Measurements from ENCODE around the gene ARPC1B.

ARPC1B gene

GRCh38 chr7:99392046-99392445 is 17.5 kb downstream of the ARPC1B start:
- ATAC-seq: no peak

DNA sequence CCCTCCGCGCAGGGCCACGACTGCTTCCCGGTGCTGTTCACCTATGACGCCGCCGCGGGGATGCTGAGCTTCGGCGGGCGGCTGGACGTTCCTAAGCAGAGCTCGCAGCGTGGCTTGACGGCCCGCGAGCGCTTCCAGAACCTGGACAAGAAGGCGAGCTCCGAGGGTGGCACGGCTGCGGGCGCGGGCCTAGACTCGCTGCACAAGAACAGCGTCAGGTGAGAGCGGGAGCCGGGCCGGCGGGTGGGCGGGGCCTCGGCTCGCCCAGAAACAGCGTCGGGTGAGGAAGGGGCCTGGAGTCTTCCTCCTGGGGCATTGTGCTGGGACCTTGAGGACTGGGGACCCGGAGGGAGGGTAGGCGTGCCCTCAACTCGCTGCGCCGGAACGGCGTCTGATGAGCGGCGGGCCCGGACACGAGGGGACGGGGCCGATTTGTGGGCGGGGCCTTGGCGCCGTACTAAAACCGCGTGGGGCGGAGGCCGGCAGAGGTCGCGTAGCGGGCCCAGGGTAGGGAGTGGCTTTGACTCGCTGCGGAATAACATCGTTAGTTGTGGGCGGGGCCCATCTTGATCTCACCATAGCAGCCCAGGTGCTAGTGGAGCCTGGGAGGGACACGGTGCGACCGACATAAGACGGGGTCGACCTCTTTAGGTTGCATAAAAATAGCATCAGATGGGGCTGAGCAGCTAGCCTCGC is 18.3 kb downstream of the ARPC1B start:
- peak; percentile 93 to 96 for ATAC-seq

- ATAC-seq: peak in 1 of 2 donors; percentile 2
Measured at GRCh38 chr7:99393355-99394187, 19.0 kb downstream of the ARPC1B start.

DNA sequence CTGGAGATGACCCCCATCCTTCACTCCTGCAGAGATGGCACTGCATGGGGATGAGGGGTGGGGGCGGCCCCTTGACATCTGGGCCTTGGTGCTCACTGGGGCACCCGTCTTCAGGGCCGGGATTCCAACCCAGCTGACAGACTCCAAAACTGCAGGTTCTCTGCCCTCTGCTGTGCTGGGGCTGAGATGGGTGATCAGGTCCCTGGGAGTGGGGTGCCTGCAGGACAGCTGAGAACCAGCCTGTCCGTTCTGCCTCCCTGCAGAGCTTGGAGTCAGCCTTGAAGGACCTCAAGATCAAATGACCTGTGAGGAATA is 19.6 kb downstream of the ARPC1B start:
- no peak for ATAC-seq

DNA sequence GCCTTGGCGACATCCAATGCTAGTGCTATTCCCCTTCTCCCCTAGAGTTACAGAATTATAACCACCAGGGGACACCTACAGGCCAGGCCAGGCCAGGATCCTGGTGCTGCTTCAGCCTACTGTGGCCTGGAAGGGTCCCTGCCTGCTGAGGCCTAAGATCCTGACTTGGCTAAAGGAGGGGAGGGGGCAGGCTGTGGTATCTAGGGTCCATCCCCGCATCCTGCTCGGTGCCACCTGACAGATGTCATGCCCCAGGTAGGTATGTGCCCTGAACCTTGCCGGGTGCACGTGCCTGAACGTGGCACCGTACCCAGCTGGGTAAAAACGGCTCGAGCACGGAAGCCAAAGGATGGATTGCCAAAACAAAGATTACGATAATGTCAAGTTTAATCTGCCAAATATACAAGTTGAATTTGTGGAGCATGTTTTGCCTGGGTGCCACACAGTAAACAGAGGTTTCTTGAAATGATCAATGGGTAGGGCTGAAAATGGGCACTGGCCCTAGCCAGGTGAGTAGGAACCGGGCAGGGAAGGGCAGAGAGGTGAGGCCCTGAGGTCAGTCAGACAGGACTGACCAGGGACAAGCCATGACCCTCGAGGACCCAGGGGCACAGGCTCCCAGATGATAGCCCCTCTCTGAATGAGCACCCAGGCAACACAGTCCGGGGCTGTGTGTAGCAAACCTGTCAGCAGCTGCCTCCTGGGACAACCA is 21.2 kb downstream of the ARPC1B start:
- no peak for ATAC-seq

- no peak for ATAC-seq
Measured at GRCh38 chr7:99396418-99397296, 22.1 kb downstream of the ARPC1B start.

GRCh38 chr7:99397297-99397983 is 22.9 kb downstream of the ARPC1B start:
- no peak for ATAC-seq

DNA sequence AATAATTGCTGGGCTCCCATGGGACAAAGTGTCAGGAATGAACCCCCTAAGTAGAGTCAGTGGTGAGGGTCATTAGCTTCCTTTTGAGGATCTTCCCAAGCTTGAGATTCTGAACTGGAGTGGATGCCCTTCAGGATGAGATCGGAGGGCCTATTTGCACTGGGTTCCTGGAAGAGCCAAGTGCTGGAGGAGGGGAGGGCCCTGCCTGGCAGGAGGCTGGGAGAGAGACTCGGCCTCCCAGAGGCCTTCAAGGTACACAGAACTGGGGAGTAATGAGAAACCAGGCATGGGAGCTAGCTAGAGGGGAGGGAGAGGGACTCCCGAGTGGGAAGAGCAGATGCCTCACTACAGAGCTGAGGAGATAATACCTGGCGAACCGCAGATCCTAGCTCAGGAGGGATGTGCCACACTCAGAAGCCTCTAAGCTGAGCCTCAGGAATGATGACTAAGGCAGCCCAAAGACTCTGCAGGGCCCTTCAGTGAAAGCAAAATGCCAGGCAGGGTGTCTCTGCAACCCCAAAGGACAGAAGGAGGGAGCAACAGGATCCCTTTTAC is 24.4 kb downstream of the ARPC1B start:
- peak; percentile 9 to 15 for ATAC-seq

GRCh38 chr7:99399597-99399996 is 25.1 kb downstream of the ARPC1B start:
- ATAC-seq: no peak

GRCh38 chr7:99402854-99403253 is 28.3 kb downstream of the ARPC1B start:
- ATAC-seq: no peak

DNA sequence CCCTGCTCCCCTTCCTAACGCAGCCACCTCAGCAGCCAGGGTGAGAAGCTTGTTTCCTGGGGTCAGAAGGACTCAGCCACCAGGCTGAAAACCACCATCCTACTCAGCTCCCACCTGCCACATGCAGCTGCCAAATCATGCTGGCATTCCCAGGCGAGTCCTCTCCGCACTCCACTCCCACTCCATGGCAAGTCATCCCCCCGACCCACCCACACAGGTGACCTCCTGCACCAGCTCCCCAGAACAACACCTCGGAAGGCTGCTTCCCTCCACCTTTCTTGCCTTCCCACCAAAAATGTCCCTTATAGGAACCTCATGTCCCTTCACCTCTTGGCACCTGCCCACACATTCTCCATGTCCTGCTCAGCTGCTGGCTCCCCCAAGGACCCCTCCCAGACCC is 29.2 kb downstream of the ARPC1B start:
- ATAC-seq: no peak

- no peak for ATAC-seq
Measured at GRCh38 chr7:99404235-99404976, 29.9 kb downstream of the ARPC1B start.

GRCh38 chr7:99404977-99405320 is 30.4 kb downstream of the ARPC1B start:
- ATAC-seq: no peak

- ATAC-seq: no peak
Measured at GRCh38 chr7:99406557-99406956, 32.0 kb downstream of the ARPC1B start.

DNA sequence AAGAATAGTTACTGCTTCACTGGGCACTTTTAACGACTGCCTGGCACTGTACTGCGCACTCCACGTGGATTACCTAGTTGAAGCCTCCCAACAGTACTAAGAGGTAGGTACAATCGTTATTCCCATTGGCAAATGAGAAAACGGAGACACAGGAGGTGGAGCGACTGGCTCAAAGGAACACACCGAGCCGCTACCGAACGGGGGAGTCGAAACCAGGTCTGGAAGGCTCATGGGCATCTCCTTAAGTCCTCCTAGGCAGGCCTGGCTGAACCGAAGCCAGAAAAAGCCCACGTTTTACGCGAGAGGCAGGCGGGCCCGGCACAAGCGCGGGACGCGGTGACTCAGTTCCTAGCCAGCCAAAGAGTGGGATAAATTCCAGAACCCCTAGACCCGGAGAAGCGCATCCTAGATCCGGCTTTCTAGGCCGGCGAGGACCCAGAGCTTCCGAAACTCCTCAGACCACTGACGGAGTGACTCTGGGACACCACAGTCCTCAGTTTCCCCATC is 33.4 kb downstream of the ARPC1B start:
- peak; percentile 14 to 19 for ATAC-seq

GRCh38 chr7:99408379-99409191 is 34.1 kb downstream of the ARPC1B start, which contains the start of the genes BUD31 and PDAP1:
Gene BUD31 (plus strand): TSS chr7:99408969. CDS start chr7:99411093, 2,124 bp downstream.
Gene PDAP1 (minus strand): TSS chr7:99408597. CDS start chr7:99408548, 49 bp downstream.
- peak; percentile 83 to 87 for ATAC-seq

- ATAC-seq: peak; percentile 2 to 5
Measured at GRCh38 chr7:99409192-99409572, 34.7 kb downstream of the ARPC1B start.

DNA sequence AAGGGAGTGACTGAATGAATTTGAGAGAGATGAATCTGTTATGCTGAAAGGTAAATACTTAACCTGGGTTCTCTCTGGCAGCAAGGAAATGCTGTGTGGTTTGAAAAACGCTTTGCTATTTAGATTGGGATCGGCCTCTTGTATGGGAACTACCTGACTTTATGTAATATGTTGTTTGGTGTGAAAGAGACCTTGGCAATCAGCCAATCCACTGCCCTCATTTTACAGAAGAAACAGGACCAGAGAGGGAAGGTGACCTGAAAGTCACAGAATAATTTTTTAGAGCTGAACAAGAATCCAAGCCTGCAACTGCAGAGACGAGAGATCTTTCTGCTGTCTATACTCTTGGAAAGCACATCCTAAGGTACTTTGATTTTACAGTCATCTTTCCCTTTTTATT is 35.3 kb downstream of the ARPC1B start:
- no peak for ATAC-seq

DNA sequence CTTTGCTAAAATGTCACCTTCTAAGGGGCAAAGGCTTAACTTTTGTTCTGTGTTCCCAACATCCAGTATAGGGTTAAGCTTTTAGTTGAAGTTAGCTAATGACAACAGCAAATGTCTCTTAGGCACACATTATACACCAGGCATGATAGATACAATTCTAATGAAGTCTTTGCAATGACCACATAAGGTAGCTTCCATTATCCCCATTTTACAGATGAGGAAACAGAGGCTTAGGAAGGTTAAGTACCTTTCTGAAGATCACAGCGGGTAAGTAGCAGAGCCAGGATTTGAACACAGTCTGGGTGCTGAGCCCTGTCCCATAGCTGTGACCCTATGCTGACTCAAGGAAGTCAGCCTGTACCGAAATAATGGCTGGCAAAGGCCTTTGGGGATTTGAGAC is 36.1 kb downstream of the ARPC1B start:
- ATAC-seq: no peak
